Measurements from ENCODE around the gene ULK3.
A peak's percentile ranks its signal among the peaks of the same experiment; 100 is the strongest.

Gene ULK3

DNA sequence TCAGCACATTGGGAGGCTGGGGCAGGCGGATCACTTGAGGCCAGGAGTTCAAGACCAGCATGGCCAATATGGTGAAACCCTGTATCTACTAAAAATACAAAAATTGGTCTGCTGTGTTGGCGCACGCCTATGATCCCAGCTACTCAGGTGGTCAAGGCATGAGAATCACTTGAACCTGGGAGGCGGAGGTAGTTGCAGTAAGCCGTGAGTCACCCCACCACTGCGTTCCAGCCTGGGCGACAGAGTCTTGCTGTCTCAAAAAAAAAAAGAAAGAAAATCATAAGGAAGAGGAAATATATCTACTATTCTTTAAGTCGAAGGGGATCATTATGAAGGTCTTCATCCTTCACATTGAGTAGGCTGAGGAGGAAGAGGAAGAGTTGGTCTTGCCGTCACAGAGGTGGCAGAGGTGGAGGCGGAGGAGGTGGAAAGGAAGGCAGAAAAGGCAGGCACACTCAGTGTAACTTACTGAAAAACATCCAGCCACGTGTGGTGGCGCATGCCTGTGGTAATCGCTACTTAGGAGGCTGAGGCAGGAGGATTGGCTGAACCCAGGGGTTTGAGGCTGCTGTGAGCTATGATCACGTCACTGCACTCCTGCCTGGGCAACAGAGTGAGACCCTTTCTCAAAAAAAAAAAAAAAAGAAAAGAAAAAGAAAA is 46.9 kb downstream of the ULK3 start:
- peak in 1 of 2 experiments; percentile 40 for DNase-seq

DNA sequence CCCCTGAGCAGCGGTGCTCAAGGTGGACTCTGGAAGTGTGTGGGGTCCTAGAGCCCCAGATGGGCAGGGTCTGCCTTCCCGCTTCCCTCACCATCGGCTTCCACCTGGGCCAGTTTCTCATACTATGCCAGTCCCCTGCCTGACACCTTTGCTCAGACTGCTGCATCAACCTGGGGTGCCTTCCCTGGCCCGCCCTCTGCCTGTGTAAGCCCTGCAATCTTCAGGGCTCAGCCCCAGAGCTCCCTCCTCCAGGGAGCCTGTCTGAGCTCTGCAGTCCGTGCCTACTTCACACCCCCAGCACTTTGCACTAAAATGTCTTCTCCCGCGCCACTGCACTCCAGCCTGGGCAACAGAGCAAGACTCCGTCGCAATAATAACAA is 48.0 kb downstream of the ULK3 start:
- no peak for DNase-seq

- DNase-seq = no peak
These were observed 48.5 kb downstream of the ULK3 start for GRCh38 chr15:74794248-74794969.

GRCh38 chr15:74793135-74794028 is 49.6 kb downstream of the ULK3 start:
- DNase-seq = peak; percentile 73 to 75

- no peak for DNase-seq
These were observed 50.5 kb downstream of the ULK3 start for GRCh38 chr15:74792227-74793016.

GRCh38 chr15:74791667-74792066 is 51.3 kb downstream of the ULK3 start:
- no peak for DNase-seq

GRCh38 chr15:74791007-74791406 is 51.9 kb downstream of the ULK3 start:
- DNase-seq = no peak

DNA sequence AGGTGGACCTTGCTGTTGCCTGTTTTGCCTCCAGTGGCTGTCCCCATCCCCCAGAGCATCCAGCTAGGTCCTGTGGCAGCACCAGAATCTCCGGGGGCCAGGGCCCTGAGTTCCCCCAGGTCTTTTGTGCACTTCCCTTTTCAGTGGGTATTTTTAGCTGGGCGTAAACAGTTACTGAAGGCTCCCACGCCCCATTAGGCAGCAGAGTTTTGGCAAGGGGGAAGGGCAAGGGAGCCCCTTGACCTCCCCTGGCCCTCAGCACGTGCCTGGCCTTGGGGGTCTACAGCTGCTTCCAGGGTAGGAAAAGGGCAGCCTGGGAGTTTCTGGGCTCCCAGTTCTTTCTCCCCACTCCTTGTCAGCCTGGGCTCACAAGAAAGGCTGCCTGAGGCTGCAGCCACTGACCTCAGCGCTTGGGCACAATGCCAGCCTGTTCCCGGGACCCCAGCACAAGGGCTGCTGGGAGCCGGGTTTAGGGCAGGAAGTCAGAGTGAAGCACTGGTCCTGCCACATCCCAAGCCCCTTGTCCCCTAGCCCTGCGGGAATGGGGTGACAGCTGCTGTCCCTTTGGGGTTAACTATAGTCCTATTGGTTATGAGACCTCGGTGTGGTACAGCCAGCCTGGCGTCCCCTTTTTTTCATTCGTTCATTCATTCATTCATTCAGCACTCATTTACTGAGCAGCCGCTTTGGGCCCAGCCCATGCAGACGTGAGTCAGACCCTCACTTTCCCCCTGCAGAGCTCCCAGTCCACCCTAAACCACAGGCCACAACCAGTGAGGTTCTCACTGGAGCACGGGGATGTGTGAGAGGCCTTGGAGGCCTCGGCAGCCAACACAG is 52.7 kb downstream of the ULK3 start:
- no peak for DNase-seq

DNA sequence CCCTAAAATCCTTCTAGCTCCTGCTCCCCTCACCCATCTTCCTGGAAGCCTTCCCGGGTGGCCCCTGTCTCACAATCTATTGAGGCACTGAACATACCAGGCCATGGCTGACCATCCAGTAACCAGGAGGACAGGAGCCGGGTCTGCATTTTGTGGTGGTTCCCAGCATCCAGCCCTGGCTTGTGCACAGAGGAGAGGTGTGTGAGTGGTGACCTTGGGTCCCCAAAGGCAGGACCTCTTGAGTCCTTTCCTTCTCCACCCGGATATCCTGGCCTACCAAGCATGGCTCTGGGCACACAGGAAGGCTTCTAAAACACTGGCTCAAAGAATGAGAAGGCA is 53.2 kb downstream of the ULK3 start:
- DNase-seq = no peak

DNA sequence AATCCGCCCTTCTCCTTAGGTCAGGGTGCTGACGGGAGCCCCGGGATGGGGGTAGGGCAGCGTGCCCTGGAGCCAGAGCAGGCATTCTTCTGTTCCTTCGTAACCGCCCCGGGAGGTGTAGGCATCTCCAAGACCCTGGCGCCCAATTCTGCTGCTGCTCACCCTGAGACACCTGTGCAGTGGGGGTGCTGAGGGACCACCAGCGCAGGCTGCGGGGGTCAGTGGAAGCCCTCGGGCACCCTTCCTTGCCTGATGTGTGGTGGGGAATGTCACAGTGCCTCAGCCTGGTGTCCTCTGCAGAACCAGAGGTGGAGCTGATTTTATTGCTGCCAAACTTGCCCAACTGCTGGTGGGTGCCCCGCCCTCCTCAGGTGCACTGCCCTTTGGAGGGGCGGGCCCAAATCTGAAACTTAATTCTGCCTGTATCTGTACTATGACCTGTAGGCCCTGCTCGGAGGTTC is 53.8 kb downstream of the ULK3 start:
- DNase-seq = no peak

DNA sequence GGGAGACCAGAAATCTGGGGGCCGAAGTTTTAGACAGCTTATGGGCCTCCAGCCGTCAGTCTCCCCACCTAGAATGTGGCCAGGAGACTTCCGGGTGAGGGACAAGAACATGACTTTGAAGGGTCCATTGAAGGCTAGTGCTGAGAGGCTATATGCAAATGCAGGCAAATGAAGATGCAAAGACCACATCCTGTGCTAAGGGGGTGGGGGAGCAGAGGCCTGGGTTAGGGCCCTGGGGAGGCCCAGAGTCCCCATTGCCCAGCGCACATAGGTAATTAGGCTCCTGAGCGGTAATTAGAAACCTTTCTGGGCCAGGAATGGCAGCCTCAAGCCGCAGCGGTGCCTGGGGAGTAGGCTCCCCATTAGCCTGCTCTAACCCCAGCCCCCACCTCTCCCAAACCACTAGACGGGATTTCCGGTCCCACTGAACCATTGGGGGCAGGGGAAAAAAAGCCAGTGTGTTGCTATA is 54.2 kb downstream of the ULK3 start:
- no peak for DNase-seq

- no peak for DNase-seq
These were observed 54.8 kb downstream of the ULK3 start for GRCh38 chr15:74788042-74788682.

- peak; percentile 81 to 85 for DNase-seq
These were observed 55.5 kb downstream of the ULK3 start for GRCh38 chr15:74787251-74788041.

DNA sequence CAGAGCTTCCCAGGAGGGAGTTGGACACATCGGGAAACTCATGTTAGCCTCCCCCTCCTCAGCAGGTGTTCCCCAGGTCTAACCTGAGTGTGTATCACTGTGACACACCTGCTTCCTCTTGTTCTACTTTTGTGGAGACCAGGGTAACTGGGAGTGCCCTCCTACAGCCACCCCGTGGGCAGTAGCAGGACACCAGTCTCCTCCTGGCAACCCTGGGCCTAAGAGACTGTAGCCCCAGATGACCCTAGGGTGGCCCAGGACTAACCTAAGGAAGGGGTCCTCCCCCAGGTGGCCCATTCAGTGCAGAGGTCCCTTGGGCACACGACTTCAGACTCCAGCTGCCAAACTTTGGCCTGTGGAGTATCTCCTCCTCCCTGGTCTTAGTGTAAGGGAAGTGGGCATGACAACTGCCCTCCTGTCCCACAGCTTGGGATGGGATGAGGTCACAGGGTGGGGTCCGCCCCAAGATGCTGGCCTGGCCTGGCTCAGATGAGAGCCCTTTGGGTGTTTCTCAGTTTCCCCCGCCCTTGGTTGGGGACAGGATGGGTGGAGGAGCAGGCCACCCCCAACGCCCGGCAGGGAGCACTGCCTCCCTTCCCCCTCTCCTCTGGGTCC is 56.3 kb downstream of the ULK3 start:
- DNase-seq = no peak

All from activated CD4-positive, alpha-beta T cell treated with anti-CD3 and anti-CD28 coated beads, Interleukin-2, amount 50 U/mL, for 4 hours (primary cell).